HL-60 (cell line): ENCODE results near the gene EMC8.

Source experiments
- DNase-seq, 2 experiments: peaks; one replicate each; pipeline ENCODE4 v3.0.0-alpha.2; 2010 to 2020; ENCODE audit warnings: low read depth in 1 of 2, low spot score in 1 of 2
- H3K27ac ChIP-seq: fragments of 250-450 bp; sonication (Bioruptor Pico); replicated peaks from 2 replicates; pipeline ENCODE4 v1.5.1; 2020; ENCODE audit warnings: mild to moderate bottlenecking, moderate library complexity
- H3K27me3 ChIP-seq: fragments of 250-450 bp; sonication (Bioruptor Pico); 2 replicates; pipeline ENCODE4 v1.5.1; 2021; ENCODE audit warnings: mild to moderate bottlenecking, moderate library complexity; ENCODE audit not compliant: insufficient read depth, poor library complexity, severe bottlenecking
- H3K4me3 ChIP-seq: replicated peaks from 2 replicates; pipeline ENCODE4 v1.5.1; 2011; ENCODE audit warnings: mild to moderate bottlenecking, control low read depth, low read length; ENCODE audit not compliant: insufficient read depth
- GABPA ChIP-seq: IDR thresholded peaks from 2 replicates; pipeline ENCODE4 v1.6.1; 2012; ENCODE audit warnings: low read depth
- POLR2AphosphoS5 ChIP-seq: IDR thresholded peaks from 2 replicates; pipeline ENCODE4 v1.6.1; 2012; ENCODE audit warnings: low read depth
- SPI1 ChIP-seq: IDR thresholded peaks from 2 replicates; pipeline ENCODE4 v1.6.1; 2012; ENCODE audit warnings: low read depth, mild to moderate bottlenecking, borderline replicate concordance
- TF ChIP-seq, protein P1 (sequence below): IDR thresholded peaks from one replicate; pipeline ENCODE4 v1.5.1; 2011; ENCODE audit warnings: low read length, control low read depth, inconsistent platforms; ENCODE audit not compliant: insufficient read depth
- TF ChIP-seq, protein P2 (sequence below): IDR thresholded peaks from 2 replicates; pipeline ENCODE4 v1.6.1; 2012; ENCODE audit warnings: low read depth; ENCODE audit not compliant: insufficient replicate concordance

EMC8 gene

GRCh38 chr16:85794696-85795095 lies 4.6 kb downstream of the EMC8 start:
- DNase-seq = no peak
- Histone ChIP-seq H3K4me3 (no peak overlapping the region), H3K27ac (no peak overlapping the region), H3K27me3 (no peaks in the 10 kb centered on the region)
- TF ChIP-seq, protein P1, sequence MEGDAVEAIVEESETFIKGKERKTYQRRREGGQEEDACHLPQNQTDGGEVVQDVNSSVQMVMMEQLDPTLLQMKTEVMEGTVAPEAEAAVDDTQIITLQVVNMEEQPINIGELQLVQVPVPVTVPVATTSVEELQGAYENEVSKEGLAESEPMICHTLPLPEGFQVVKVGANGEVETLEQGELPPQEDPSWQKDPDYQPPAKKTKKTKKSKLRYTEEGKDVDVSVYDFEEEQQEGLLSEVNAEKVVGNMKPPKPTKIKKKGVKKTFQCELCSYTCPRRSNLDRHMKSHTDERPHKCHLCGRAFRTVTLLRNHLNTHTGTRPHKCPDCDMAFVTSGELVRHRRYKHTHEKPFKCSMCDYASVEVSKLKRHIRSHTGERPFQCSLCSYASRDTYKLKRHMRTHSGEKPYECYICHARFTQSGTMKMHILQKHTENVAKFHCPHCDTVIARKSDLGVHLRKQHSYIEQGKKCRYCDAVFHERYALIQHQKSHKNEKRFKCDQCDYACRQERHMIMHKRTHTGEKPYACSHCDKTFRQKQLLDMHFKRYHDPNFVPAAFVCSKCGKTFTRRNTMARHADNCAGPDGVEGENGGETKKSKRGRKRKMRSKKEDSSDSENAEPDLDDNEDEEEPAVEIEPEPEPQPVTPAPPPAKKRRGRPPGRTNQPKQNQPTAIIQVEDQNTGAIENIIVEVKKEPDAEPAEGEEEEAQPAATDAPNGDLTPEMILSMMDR = no peak
- TF ChIP-seq, protein P2, sequence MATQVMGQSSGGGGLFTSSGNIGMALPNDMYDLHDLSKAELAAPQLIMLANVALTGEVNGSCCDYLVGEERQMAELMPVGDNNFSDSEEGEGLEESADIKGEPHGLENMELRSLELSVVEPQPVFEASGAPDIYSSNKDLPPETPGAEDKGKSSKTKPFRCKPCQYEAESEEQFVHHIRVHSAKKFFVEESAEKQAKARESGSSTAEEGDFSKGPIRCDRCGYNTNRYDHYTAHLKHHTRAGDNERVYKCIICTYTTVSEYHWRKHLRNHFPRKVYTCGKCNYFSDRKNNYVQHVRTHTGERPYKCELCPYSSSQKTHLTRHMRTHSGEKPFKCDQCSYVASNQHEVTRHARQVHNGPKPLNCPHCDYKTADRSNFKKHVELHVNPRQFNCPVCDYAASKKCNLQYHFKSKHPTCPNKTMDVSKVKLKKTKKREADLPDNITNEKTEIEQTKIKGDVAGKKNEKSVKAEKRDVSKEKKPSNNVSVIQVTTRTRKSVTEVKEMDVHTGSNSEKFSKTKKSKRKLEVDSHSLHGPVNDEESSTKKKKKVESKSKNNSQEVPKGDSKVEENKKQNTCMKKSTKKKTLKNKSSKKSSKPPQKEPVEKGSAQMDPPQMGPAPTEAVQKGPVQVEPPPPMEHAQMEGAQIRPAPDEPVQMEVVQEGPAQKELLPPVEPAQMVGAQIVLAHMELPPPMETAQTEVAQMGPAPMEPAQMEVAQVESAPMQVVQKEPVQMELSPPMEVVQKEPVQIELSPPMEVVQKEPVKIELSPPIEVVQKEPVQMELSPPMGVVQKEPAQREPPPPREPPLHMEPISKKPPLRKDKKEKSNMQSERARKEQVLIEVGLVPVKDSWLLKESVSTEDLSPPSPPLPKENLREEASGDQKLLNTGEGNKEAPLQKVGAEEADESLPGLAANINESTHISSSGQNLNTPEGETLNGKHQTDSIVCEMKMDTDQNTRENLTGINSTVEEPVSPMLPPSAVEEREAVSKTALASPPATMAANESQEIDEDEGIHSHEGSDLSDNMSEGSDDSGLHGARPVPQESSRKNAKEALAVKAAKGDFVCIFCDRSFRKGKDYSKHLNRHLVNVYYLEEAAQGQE = no peak
- TF ChIP-seq POLR2AphosphoS5 = no peak
- TF ChIP-seq SPI1 = no peak
- no peak for TF ChIP-seq GABPA

DNA sequence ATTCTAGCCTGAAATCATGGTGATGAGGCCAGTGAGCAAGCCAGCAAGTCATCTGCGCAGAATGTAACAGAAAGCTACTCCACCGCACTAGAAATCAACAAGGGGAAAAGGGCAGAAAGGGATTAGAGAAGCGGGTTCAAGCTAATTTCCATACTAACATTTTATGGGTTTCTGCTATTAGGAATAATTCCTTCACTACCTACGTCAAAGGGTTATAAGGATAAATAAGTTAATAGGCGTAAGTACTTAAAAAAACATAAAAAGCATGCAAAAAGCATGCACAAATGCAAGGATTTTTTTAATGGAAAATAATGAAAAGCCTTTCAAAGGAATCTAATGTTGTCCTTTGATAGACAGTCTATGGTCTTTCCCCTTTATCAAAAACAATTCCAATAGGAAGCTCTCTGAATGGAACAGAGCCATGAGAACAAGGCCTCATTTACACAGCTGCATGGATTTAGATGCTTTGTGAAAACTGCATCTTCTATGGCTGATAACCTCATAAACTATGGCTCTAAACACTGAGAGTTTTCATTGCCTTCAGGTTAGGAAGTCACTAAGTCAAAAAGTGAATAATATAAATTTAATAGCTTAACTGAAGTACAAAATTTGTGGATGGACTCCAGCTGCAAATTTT lies 5.6 kb downstream of the EMC8 start:
- TF ChIP-seq, protein P2 = no peak
- TF ChIP-seq SPI1 (no peak), POLR2AphosphoS5 (no peak), GABPA (no peak)
- TF ChIP-seq, protein P1 = no peak
- Histone ChIP-seq H3K27ac (no peak overlapping the region), H3K27me3 (no peaks in the 10 kb centered on the region), H3K4me3 (no peak overlapping the region)
- no peak for DNase-seq

DNA sequence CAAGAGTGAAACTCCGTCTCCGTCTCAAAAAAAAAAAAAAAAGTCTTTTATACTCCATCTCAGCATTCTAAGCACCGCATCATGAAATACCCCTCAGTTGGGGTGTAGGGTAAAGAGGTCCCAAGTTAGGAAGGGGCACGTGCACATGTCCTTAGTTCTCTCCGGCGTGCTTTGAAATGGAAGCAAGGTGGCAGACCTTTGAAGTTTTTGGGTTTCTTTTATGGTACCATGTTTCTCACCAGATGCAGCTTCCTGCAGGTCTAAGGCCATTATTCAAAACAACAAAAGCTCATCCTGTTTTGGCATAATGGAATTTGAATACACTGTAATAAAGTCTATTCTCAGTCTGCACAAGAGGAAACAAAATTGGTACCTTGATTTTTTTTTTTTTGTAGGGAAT lies 9.6 kb downstream of the EMC8 start:
- no peak overlapping the region for H3K27ac ChIP-seq
- DNase-seq = no peak
- no peaks in the 10 kb centered on the region for H3K27me3 ChIP-seq
- TF ChIP-seq SPI1 (no peak), POLR2AphosphoS5 (no peak), GABPA (no peak)
- TF ChIP-seq, protein P1 = no peak
- TF ChIP-seq, protein P2 = no peak
- no peak overlapping the region for H3K4me3 ChIP-seq
